IMR-90 (cell line): ENCODE data around the gene EPPIN. TPM values are rescaled to one million over a fixed set of nuclear protein-coding genes. Genes with fewer than 3 reads are reported as not detected.

ENCODE experiments used
- ATAC-seq: fragments of 200-7000 bp; cut with Tn5 transposase; 2 replicates; pipeline ENCODE4 v1.9.1; 2020; ENCODE audit warnings: low read depth, mild to moderate bottlenecking, moderate library complexity
- BruUV-seq: library from RNA; stranded (reverse); fragments of 400-500 nt; replicated peaks from 2 replicates; lab custom pipeline; 2021; lab: Mats Ljungman, UMichigan
- CTCF ChIA-PET: fragments of 300-600 bp; formaldehyde crosslinking; extraction: SDS; loops from one replicate; lab custom pipeline; 2021; ENCODE audit warnings: antibody characterized with exemption; lab: Yijun Ruan, JAX
- POLR2A ChIA-PET: fragments of 300-600 bp; sonication (Branson Sonifier 250); formaldehyde crosslinking; loops from one replicate; lab custom pipeline; 2022; ENCODE audit warnings: antibody characterized with exemption; ENCODE audit not compliant: unreplicated experiment; lab: Charles Lee
- DNase-seq: peaks from one replicate; pipeline ENCODE4 v3.0.0; 2013
- H2AFZ ChIP-seq: replicated peaks from 2 replicates; pipeline ENCODE3; 2013; ENCODE audit warnings: low read length, mild to moderate bottlenecking; ENCODE audit not compliant: poor library complexity
- H2AK5ac ChIP-seq: 2 replicates; pipeline ENCODE4 v1.6.1; 2013; ENCODE audit warnings: low read depth, low read length, inconsistent platforms
- H2AK9ac ChIP-seq: replicated peaks from 2 replicates; pipeline ENCODE3; 2013; ENCODE audit warnings: mild to moderate bottlenecking, low read depth, low read length, moderate library complexity; ENCODE audit not compliant: poor library complexity
- H2BK120ac ChIP-seq: 2 replicates; pipeline ENCODE4 v1.6.1; 2013; ENCODE audit warnings: low read depth, low read length, inconsistent platforms
- H2BK15ac ChIP-seq: 3 replicates; pipeline ENCODE4 v1.6.1; 2013; ENCODE audit warnings: low read depth, low read length, inconsistent platforms
- H2BK20ac ChIP-seq: 2 replicates; pipeline ENCODE4 v1.6.1; 2013; ENCODE audit warnings: low read depth, mild to moderate bottlenecking, inconsistent platforms, low read length, moderate library complexity
- H2BK5ac ChIP-seq: 2 replicates; pipeline ENCODE4 v1.6.1; 2013; ENCODE audit warnings: mild to moderate bottlenecking, low read depth, low read length, inconsistent platforms; ENCODE audit not compliant: poor library complexity, severe bottlenecking
- H3K14ac ChIP-seq: replicated peaks from 2 replicates; pipeline ENCODE4 v1.6.1; 2013; ENCODE audit warnings: low read depth, low read length, inconsistent platforms
- H3K18ac ChIP-seq: 2 replicates; pipeline ENCODE4 v1.6.1; 2013; ENCODE audit warnings: low read depth, low read length, control low read depth
- H3K23ac ChIP-seq: 2 replicates; pipeline ENCODE4 v1.6.1; 2013; ENCODE audit warnings: low read depth, low read length, inconsistent platforms
- H3K27ac ChIP-seq: 2 replicates; pipeline ENCODE4 v1.5.1; 2013; ENCODE audit warnings: mild to moderate bottlenecking, control low read depth, low read length; ENCODE audit not compliant: insufficient read depth
- H3K27me3 ChIP-seq: 2 replicates; pipeline ENCODE4 v1.6.1; 2013; ENCODE audit warnings: low read length; ENCODE audit not compliant: control insufficient read depth, insufficient read depth
- H3K36me3 ChIP-seq: 2 replicates; pipeline ENCODE4 v1.6.1; 2013; ENCODE audit warnings: low read length, mixed read lengths; ENCODE audit not compliant: control insufficient read depth, insufficient read depth
- H3K4ac ChIP-seq: 2 replicates; pipeline ENCODE4 v1.6.1; 2013; ENCODE audit warnings: low read depth, low read length, inconsistent platforms
- H3K4me1 ChIP-seq: 2 replicates; pipeline ENCODE4 v1.6.1; 2013; ENCODE audit warnings: low read length, mixed read lengths; ENCODE audit not compliant: control insufficient read depth, insufficient read depth
- H3K4me2 ChIP-seq: 2 replicates; pipeline ENCODE4 v1.6.1; 2013; ENCODE audit warnings: low read depth, mild to moderate bottlenecking, control low read depth, low read length, moderate library complexity
- H3K4me3 ChIP-seq: 2 replicates; pipeline ENCODE4 v1.5.1; 2013; ENCODE audit warnings: low read depth, mild to moderate bottlenecking, control low read depth, low read length, moderate library complexity; ENCODE audit not compliant: insufficient read depth
- H3K56ac ChIP-seq: 2 replicates; pipeline ENCODE4 v1.6.1; 2013; ENCODE audit warnings: low read length, inconsistent platforms; ENCODE audit not compliant: insufficient read depth; ENCODE audit errors: extremely low read depth
- H3K79me1 ChIP-seq, 2 experiments: 2 replicates each; pipeline ENCODE4 v1.6.1; 2013; ENCODE audit warnings: low read length in 2 of 2, inconsistent platforms in 1 of 2, low read depth in 1 of 2
- H3K9ac ChIP-seq: 2 replicates; pipeline ENCODE4 v1.6.1; 2013; ENCODE audit warnings: low read depth, low read length, control low read depth
- H3K9me1 ChIP-seq: 2 replicates; pipeline ENCODE4 v1.6.1; 2013; ENCODE audit warnings: low read length, inconsistent platforms; ENCODE audit not compliant: insufficient read depth
- H3K9me3 ChIP-seq: 2 replicates; pipeline ENCODE4 v1.6.1; 2013; ENCODE audit warnings: low read length; ENCODE audit not compliant: control insufficient read depth, insufficient read depth
- H4K20me1 ChIP-seq: 2 replicates; pipeline ENCODE4 v1.6.1; 2013; ENCODE audit warnings: low read length, inconsistent platforms; ENCODE audit not compliant: insufficient read depth
- H4K5ac ChIP-seq: 2 replicates; pipeline ENCODE4 v1.6.1; 2013; ENCODE audit warnings: mild to moderate bottlenecking, low read depth, low read length, control low read depth
- H4K8ac ChIP-seq, 2 experiments: 2 replicates each; pipeline ENCODE4 v1.6.1; 2013; ENCODE audit warnings: low read depth in 2 of 2, low read length in 2 of 2, control low read depth in 1 of 2, inconsistent platforms in 1 of 2
- H4K91ac ChIP-seq: 2 replicates; pipeline ENCODE4 v1.6.1; 2013; ENCODE audit warnings: low read depth, low read length, inconsistent platforms; ENCODE audit not compliant: insufficient read depth
- BHLHE40 ChIP-seq: fragments of 150-350 bp; IDR thresholded peaks from 2 replicates; pipeline ENCODE4 v1.6.1; 2016; ENCODE audit warnings: mild to moderate bottlenecking, low read depth, low read length
- CEBPB ChIP-seq: IDR thresholded peaks from 2 replicates; pipeline ENCODE4 v1.6.1; 2012; ENCODE audit warnings: low read depth, low read length, improper control_type of control experiment
- CHD1 ChIP-seq: IDR thresholded peaks from 2 replicates; pipeline ENCODE4 v1.6.1; 2012; ENCODE audit warnings: low read depth, low read length, improper control_type of control experiment
- CTCF ChIP-seq: conservative IDR thresholded peaks from 2 replicates; pipeline ENCODE4 v1.5.1; 2012; ENCODE audit warnings: mild to moderate bottlenecking, low read depth, low read length, improper control_type of control experiment
- FOS ChIP-seq: fragments of 150-350 bp; IDR thresholded peaks from 2 replicates; pipeline ENCODE4 v1.6.1; 2016; ENCODE audit warnings: low read depth, low read length
- MAFK ChIP-seq: IDR thresholded peaks from 2 replicates; pipeline ENCODE4 v1.6.1; 2012; ENCODE audit warnings: low read depth, low read length, improper control_type of control experiment
- MAZ ChIP-seq: IDR thresholded peaks from 2 replicates; pipeline ENCODE4 v1.6.1; 2012; ENCODE audit warnings: low read depth, mild to moderate bottlenecking, low read length, improper control_type of control experiment, moderate library complexity, borderline replicate concordance
- MXI1 ChIP-seq: IDR thresholded peaks from 2 replicates; pipeline ENCODE4 v1.6.1; 2012; ENCODE audit warnings: low read depth, mild to moderate bottlenecking, low read length, moderate library complexity, borderline replicate concordance
- NFE2L2 ChIP-seq: fragments of 150-350 bp; IDR thresholded peaks from 2 replicates; pipeline ENCODE4 v1.6.1; 2016; ENCODE audit warnings: low read depth, mild to moderate bottlenecking, low read length
- POLR2A ChIP-seq: IDR thresholded peaks from 2 replicates; pipeline ENCODE4 v1.6.1; 2012; ENCODE audit warnings: mild to moderate bottlenecking, low read depth, low read length
- RAD21 ChIP-seq: IDR thresholded peaks from 2 replicates; pipeline ENCODE4 v1.6.1; 2012; ENCODE audit warnings: low read length, improper control_type of control experiment
- RCOR1 ChIP-seq: IDR thresholded peaks from 2 replicates; pipeline ENCODE4 v1.6.1; 2012; ENCODE audit warnings: mild to moderate bottlenecking, low read length, improper control_type of control experiment; ENCODE audit not compliant: insufficient replicate concordance
- RFX5 ChIP-seq: IDR thresholded peaks from 2 replicates; pipeline ENCODE4 v1.8.0; 2012; ENCODE audit warnings: low read depth, mild to moderate bottlenecking, low read length, moderate library complexity
- SMC3 ChIP-seq: fragments of 150-350 bp; IDR thresholded peaks from 2 replicates; pipeline ENCODE4 v1.6.1; 2016; ENCODE audit warnings: low read depth, mild to moderate bottlenecking, antibody characterized with exemption, low read length, moderate library complexity
- WGBS, 2 experiments: methylation state at CpG; one replicate each; pipeline versions ENCODE4 v1.1.5 to v1.1.7; 2013; ENCODE audit warnings: missing lambda C conversion rate in 2 of 2; ENCODE audit not compliant: insufficient read length in 1 of 2; ENCODE audit errors: extremely low coverage in 2 of 2; 5-methylcytosine and 5-hydroxymethylcytosine counted together
- dilution Hi-C: fragments of 300-500 bp; cut with HindIII; formaldehyde crosslinking; loops from one replicate; pipeline ENCODE4 v1.14.3; 2018; ENCODE audit warnings: low sequenced_read_pairs; ENCODE audit not compliant: unreplicated experiment
- in situ Hi-C: fragments of 300-500 bp; cut with MboI; formaldehyde crosslinking; loops from 3 replicates; pipeline ENCODE4 v1.14.3; 2019; ENCODE audit warnings: low sequenced_read_pairs, inconsistent platforms, mixed read lengths
- intact Hi-C: fragments of 100-400 bp; cut with micrococcal nuclease; formaldehyde crosslinking; loops from 2 replicates; pipeline ENCODE4 v1.10.0; 2022
- polyA plus RNA-seq, 3 experiments: library from polyadenylated mRNA; depleted of rRNA; stranded (reverse); fragments of >200 nt; gene quantifications; 2 replicates each; pipeline ENCODE4 v1.2.3, GENCODE V29; 2012; ENCODE audit warnings: low replicate concordance in 1 of 3
- total RNA-seq: library from RNA; depleted of rRNA; stranded (reverse); fragments of >200 nt; gene quantifications from 2 replicates; pipeline ENCODE4 v1.2.3, GENCODE V29; 2012
- TF ChIP-seq, protein P1 (sequence below): fragments of 150-350 bp; IDR thresholded peaks from 2 replicates; pipeline ENCODE4 v1.6.1; 2017; ENCODE audit warnings: mild to moderate bottlenecking, antibody characterized with exemption, low read length, low read depth
- TF ChIP-seq, protein P2 (sequence below): fragments of 150-350 bp; IDR thresholded peaks from 2 replicates; pipeline ENCODE4 v1.6.1; 2016; ENCODE audit warnings: low read depth, mild to moderate bottlenecking, low read length, moderate library complexity, borderline replicate concordance

Gene EPPIN
- total and polyA plus RNA-seq, 2 of the 4 experiments (the other 2 are of a cell fraction) = not detected

- Histone ChIP-seq H3K4me3 (no peak overlapping the region), H3K9ac (no peak overlapping the region), H3K27ac (no peak overlapping the region), H2BK120ac (no peak overlapping the region), H4K91ac (no peak overlapping the region), H3K36me3 (no peaks in the 10 kb centered on the region), H4K20me1 (no peaks in the 10 kb centered on the region), H2AK9ac (no peak overlapping the region), H3K4me1 (no peaks in the 10 kb centered on the region), H3K14ac (no peak overlapping the region), H3K9me3 (no peaks in the 10 kb centered on the region), H2BK15ac (no peak overlapping the region), H3K18ac (no peak overlapping the region), H3K9me1 (no peaks in the 10 kb centered on the region), H3K79me1 (no peaks in the 10 kb centered on the region), H2AFZ (no peak overlapping the region), H3K4ac (no peak overlapping the region), H3K56ac (no peak overlapping the region), H3K4me2 (no peak overlapping the region), H3K23ac (no peak overlapping the region), H2BK5ac (no peak overlapping the region), H4K8ac (no peak overlapping the region), H4K5ac (no peak overlapping the region), H2AK5ac (no peak overlapping the region), H3K27me3 (peaks cover 2% of the 10 kb centered on the region), H2BK20ac (no peak overlapping the region)
- ChIA-PET POLR2A (no interaction called here), CTCF (no interaction called here)
- intact Hi-C loops (no loop called here), in situ Hi-C loops (no loop called here), dilution Hi-C loops (no loop called here)
- BruUV-seq = no TSS peak
- TF ChIP-seq, protein P1, sequence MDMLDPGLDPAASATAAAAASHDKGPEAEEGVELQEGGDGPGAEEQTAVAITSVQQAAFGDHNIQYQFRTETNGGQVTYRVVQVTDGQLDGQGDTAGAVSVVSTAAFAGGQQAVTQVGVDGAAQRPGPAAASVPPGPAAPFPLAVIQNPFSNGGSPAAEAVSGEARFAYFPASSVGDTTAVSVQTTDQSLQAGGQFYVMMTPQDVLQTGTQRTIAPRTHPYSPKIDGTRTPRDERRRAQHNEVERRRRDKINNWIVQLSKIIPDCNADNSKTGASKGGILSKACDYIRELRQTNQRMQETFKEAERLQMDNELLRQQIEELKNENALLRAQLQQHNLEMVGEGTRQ = no peak
- TF ChIP-seq MXI1 = no peak
- no peak for TF ChIP-seq CTCF
- TF ChIP-seq FOS = no peak
- no peak for TF ChIP-seq MAZ
- no peak for TF ChIP-seq BHLHE40
- no peak for TF ChIP-seq RAD21
- no peak for TF ChIP-seq MAFK
- TF ChIP-seq RCOR1 = no peak
- no peak for TF ChIP-seq NFE2L2
- TF ChIP-seq POLR2A = no peak
- TF ChIP-seq RFX5 = no peak
- TF ChIP-seq, protein P2, sequence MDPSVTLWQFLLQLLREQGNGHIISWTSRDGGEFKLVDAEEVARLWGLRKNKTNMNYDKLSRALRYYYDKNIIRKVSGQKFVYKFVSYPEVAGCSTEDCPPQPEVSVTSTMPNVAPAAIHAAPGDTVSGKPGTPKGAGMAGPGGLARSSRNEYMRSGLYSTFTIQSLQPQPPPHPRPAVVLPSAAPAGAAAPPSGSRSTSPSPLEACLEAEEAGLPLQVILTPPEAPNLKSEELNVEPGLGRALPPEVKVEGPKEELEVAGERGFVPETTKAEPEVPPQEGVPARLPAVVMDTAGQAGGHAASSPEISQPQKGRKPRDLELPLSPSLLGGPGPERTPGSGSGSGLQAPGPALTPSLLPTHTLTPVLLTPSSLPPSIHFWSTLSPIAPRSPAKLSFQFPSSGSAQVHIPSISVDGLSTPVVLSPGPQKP = no peak
- TF ChIP-seq CHD1 = no peak
- no peak for TF ChIP-seq SMC3
- no peak for TF ChIP-seq CEBPB
- ATAC-seq (no peak), DNase-seq (no peak)
- WGBS, 2 experiments = no CpG with 5 or more reads among the region's 1 CpG
Measured at GRCh38 chr20:45501600-45501999, 45.6 kb downstream of the EPPIN start.
